NCI-H2029 (cell line): ENCODE results near the gene ZGRF1.
"Not testable (repeated sequence)": the region's sequence is repeated elsewhere in the genome, so short reads cannot be mapped to it uniquely, and the experiment has no call there.

Source experiments
- DNase-seq: peaks from one replicate; lab custom pipeline; 2025; lab: John Stamatoyannopoulos, UW

ZGRF1 gene

GRCh38 chr4:112515198-112516065, 121.3 kb downstream of the ZGRF1 start:
- no peak for DNase-seq

- DNase-seq = no peak
Measured at GRCh38 chr4:112514647-112515197, 122.0 kb downstream of the ZGRF1 start.

GRCh38 chr4:112513971-112514646, 122.6 kb downstream of the ZGRF1 start:
- no peak for DNase-seq

- DNase-seq = no peak
Measured at GRCh38 chr4:112511803-112512118, 124.9 kb downstream of the ZGRF1 start.

GRCh38 chr4:112511093-112511802, 125.5 kb downstream of the ZGRF1 start:
- no peak for DNase-seq

- no peak for DNase-seq
Measured at GRCh38 chr4:112510291-112511092, 126.2 kb downstream of the ZGRF1 start.

GRCh38 chr4:112509243-112510141, 127.2 kb downstream of the ZGRF1 start:
- DNase-seq = no peak

GRCh38 chr4:112508356-112508755, 128.4 kb downstream of the ZGRF1 start:
- DNase-seq = no peak

GRCh38 chr4:112504807-112505206, 131.9 kb downstream of the ZGRF1 start:
- DNase-seq = no peak

GRCh38 chr4:112502871-112503270, 133.8 kb downstream of the ZGRF1 start:
- no peak for DNase-seq

- DNase-seq = no peak
Measured at GRCh38 chr4:112492321-112492720, 144.4 kb downstream of the ZGRF1 start.

GRCh38 chr4:112490808-112491207, 145.9 kb downstream of the ZGRF1 start:
- DNase-seq = not testable (repeated sequence)
